HepG2 (cell line): ENCODE measurements around the gene TEX101. TPM values are rescaled to one million over a fixed set of nuclear protein-coding genes. Genes with fewer than 3 reads are reported as not detected.

Source experiments
- DR1 ChIP-seq: sonication (generic); formaldehyde crosslinking; IDR thresholded peaks from 2 replicates; pipeline ENCODE4 v1.8.0; 2021; ENCODE audit warnings: mild to moderate bottlenecking, missing genetic modification reagents, inconsistent platforms
- E2F2 ChIP-seq: sonication (generic); formaldehyde crosslinking; IDR thresholded peaks from 2 replicates; pipeline ENCODE4 v1.4.0; 2020; ENCODE audit warnings: missing genetic modification reagents, borderline replicate concordance
- GATA4 ChIP-seq: sonication (generic); IDR thresholded peaks from 2 replicates; pipeline ENCODE4 v1.6.1; 2016; ENCODE audit warnings: antibody characterized with exemption, low read depth, borderline replicate concordance
- HDAC1 ChIP-seq: sonication (generic); formaldehyde crosslinking; IDR thresholded peaks from 2 replicates; pipeline ENCODE4 v1.5.1; 2020; ENCODE audit warnings: mild to moderate bottlenecking, missing genetic modification reagents
- NONO ChIP-seq, 2 experiments: fragments of 450-650 bp in 1 of 2; sonication (generic) in 1 of 2; formaldehyde crosslinking in 1 of 2; IDR thresholded peaks in 1 of 2; conservative IDR thresholded peaks in 1 of 2; 2 replicates each; pipeline versions ENCODE4 v1.6.1 to v1.8.0; 2017 to 2022; ENCODE audit warnings: mild to moderate bottlenecking in 1 of 2, missing genetic modification reagents in 1 of 2, moderate library complexity in 1 of 2
- SETDB1 ChIP-seq: sonication (generic); formaldehyde crosslinking; IDR thresholded peaks from 2 replicates; pipeline ENCODE4 v1.5.1; 2020; ENCODE audit warnings: missing genetic modification reagents, mild to moderate bottlenecking, borderline replicate concordance
- SKIL ChIP-seq: sonication (generic); formaldehyde crosslinking; IDR thresholded peaks from 2 replicates; pipeline ENCODE4 v1.8.0; 2022; ENCODE audit warnings: missing genetic modification reagents, mild to moderate bottlenecking, moderate library complexity, borderline replicate concordance
- SMAD3 ChIP-seq: sonication (generic); formaldehyde crosslinking; IDR thresholded peaks from 2 replicates; pipeline ENCODE4 v1.4.0; 2020; ENCODE audit warnings: missing genetic modification reagents
- STAT5B ChIP-seq: sonication (generic); formaldehyde crosslinking; IDR thresholded peaks from 2 replicates; pipeline ENCODE4 v1.4.0; 2020; ENCODE audit warnings: missing genetic modification reagents
- ZBTB20 ChIP-seq: sonication (generic); formaldehyde crosslinking; IDR thresholded peaks from 2 replicates; pipeline ENCODE4 v1.8.1; 2023; ENCODE audit warnings: missing genetic modification reagents, low read depth, mild to moderate bottlenecking, borderline replicate concordance
- ZBTB40 ChIP-seq, 2 experiments: fragments of 450-650 bp in 1 of 2; sonication (generic) in 1 of 2; formaldehyde crosslinking in 1 of 2; IDR thresholded peaks; 2 replicates each; pipeline versions ENCODE4 v1.6.1 to v1.8.0; 2016 to 2022; ENCODE audit warnings: antibody characterized with exemption in 1 of 2, mild to moderate bottlenecking in 1 of 2, missing genetic modification reagents in 1 of 2
- ZNF431 ChIP-seq: sonication (generic); formaldehyde crosslinking; IDR thresholded peaks from 2 replicates; pipeline ENCODE4 v1.9.0; 2022; ENCODE audit warnings: missing genetic modification reagents, low read depth, mild to moderate bottlenecking, borderline replicate concordance
- ZNF460 ChIP-seq: sonication (generic); formaldehyde crosslinking; IDR thresholded peaks from 2 replicates; pipeline ENCODE4 v1.5.1; 2020; ENCODE audit warnings: missing genetic modification reagents, mild to moderate bottlenecking, borderline replicate concordance
- polyA plus RNA-seq, 8 experiments: library from polyadenylated mRNA; depleted of rRNA in 3 of 8; stranded (reverse) in 7 of 8; unstranded in 1 of 8; fragments of >200 nt; fragmentation: Illumina TruSeq in 4 of 8; extraction: Trizol in 4 of 8; gene quantifications; 2 replicates each; pipeline versions ENCODE4 v1.2.1 to v1.2.3, GENCODE V29; 2011 to 2016; ENCODE audit warnings: low read depth in 4 of 8, missing spikeins in 1 of 8, mixed read lengths in 1 of 8; ENCODE audit not compliant: insufficient read depth in 1 of 8
- total RNA-seq, 5 experiments: library from RNA; depleted of rRNA; stranded (reverse); fragments of >200 nt; fragmentation: Illumina TruSeq; extraction: Trizol; gene quantifications; 2 replicates each; pipeline ENCODE4 v1.2.3, GENCODE V29; 2016; ENCODE audit warnings: low read depth in 1 of 5

Gene TEX101
- total and polyA plus RNA-seq, 2 of the 13 experiments (the other 11 are each of a cell fraction or from before 2014, with no cell fraction given), result not detected

GRCh38 chr19:43463381-43464133, 48.9 kb downstream of the TEX101 start (continued):
- TF ChIP-seq ZBTB40 (IDR thresholded peaks at IDR 0.05) (no peak), ZBTB40 (CRISPR knock-in tag; IDR thresholded peaks at IDR 0.05) (no peak), STAT5B (no peak), E2F2 (CRISPR knock-in tag) (no peak), ZNF431 (CRISPR knock-in tag) (0 out of 2 replicates have a peak, but pooled peaks have one; percentile 19), GATA4 (no peak), NONO (IDR thresholded peaks at IDR 0.05) (no peak), NONO (CRISPR knock-in tag; conservative IDR thresholded peaks at IDR 0.05) (peak; percentile 67), SMAD3 (no peak), DR1 (CRISPR knock-in tag) (0 out of 2 replicates have a peak, but pooled peaks have one; percentile 31), ZBTB20 (CRISPR knock-in tag) (no peak; the same call in 1 of the 2 replicates), SETDB1 (no peak), SKIL (no peak), HDAC1 (CRISPR knock-in tag) (no peak), ZNF460 (CRISPR knock-in tag) (no peak)
